ENCODE results near the gene SEMA3D. TPM values are rescaled to one million over a fixed set of nuclear protein-coding genes. Genes with fewer than 3 reads are reported as not detected.

Gene SEMA3D
- total RNA-seq, 2 donors from 2014 or later: 10.7 to 16.5 TPM

GRCh38 chr7:85226361-85227085 lies 39.7 kb upstream of the SEMA3D start:
- TF ChIP-seq POLR2A (IDR thresholded peaks at IDR 0.05) (no peak), CTCF (IDR thresholded peaks at IDR 0.05) (no peak), POLR2AphosphoS5 (IDR thresholded peaks at IDR 0.05) (no peak)
- Histone ChIP-seq H3K27ac (no peak overlapping the region), H3K4me1 (replicated peaks) (no peaks in the 10 kb centered on the region), H3K4me3 (no peak overlapping the region), H3K27me3 (replicated peaks; ENCODE audit: insufficient read depth) (no peaks in the 10 kb centered on the region), H3K9me3 (no peaks in the 10 kb centered on the region), H3K36me3 (no peaks in the 10 kb centered on the region)
- no peak for DNase-seq (ENCODE audit: low spot score)
- WGBS: 38% methylated on average over 3 of the region's 3 CpGs
- intact Hi-C loops (cut with DNase I): no loop called here

GRCh38 chr7:85224171-85224570 lies 37.3 kb upstream of the SEMA3D start:
- intact Hi-C loops (cut with DNase I): no loop called here

GRCh38 chr7:85222522-85222921 lies 35.7 kb upstream of the SEMA3D start:
- H3K4me3 ChIP-seq: no peak overlapping the region

More at GRCh38 chr7:85224171-85224570, 37.3 kb upstream of the SEMA3D start:
- TF ChIP-seq CTCF (IDR thresholded peaks at IDR 0.05) (no peak), POLR2AphosphoS5 (IDR thresholded peaks at IDR 0.05) (no peak), POLR2A (IDR thresholded peaks at IDR 0.05) (no peak)
- Histone ChIP-seq H3K27ac (no peak overlapping the region), H3K27me3 (replicated peaks; ENCODE audit: insufficient read depth) (no peaks in the 10 kb centered on the region), H3K9me3 (no peaks in the 10 kb centered on the region), H3K4me3 (no peak overlapping the region), H3K4me1 (replicated peaks) (no peaks in the 10 kb centered on the region), H3K36me3 (no peaks in the 10 kb centered on the region)
- DNase-seq (ENCODE audit: low spot score): no peak
- WGBS: 62% methylated on average over 3 of the region's 3 CpGs

GRCh38 chr7:85221796-85222195 lies 34.9 kb upstream of the SEMA3D start:
- H3K9me3 ChIP-seq: no peaks in the 10 kb centered on the region
- no peaks in the 10 kb centered on the region for H3K36me3 ChIP-seq
- H3K27ac ChIP-seq: no peak overlapping the region
- H3K27me3 ChIP-seq (replicated peaks; ENCODE audit: insufficient read depth): no peaks in the 10 kb centered on the region
- no peaks in the 10 kb centered on the region for H3K4me1 ChIP-seq (replicated peaks)
- no peak for TF ChIP-seq POLR2A (IDR thresholded peaks at IDR 0.05)
- TF ChIP-seq POLR2AphosphoS5 (IDR thresholded peaks at IDR 0.05): no peak
- no peak for TF ChIP-seq CTCF (IDR thresholded peaks at IDR 0.05)
- intact Hi-C loops (cut with DNase I): no loop called here
- DNase-seq (ENCODE audit: low spot score): no peak
- H3K4me3 ChIP-seq: no peak overlapping the region

More at GRCh38 chr7:85222522-85222921, 35.7 kb upstream of the SEMA3D start:
- Histone ChIP-seq H3K27me3 (replicated peaks; ENCODE audit: insufficient read depth) (no peaks in the 10 kb centered on the region), H3K4me1 (replicated peaks) (no peaks in the 10 kb centered on the region), H3K36me3 (no peaks in the 10 kb centered on the region), H3K9me3 (no peaks in the 10 kb centered on the region), H3K27ac (no peak overlapping the region)
- 95% methylated on average over 4 of the region's 4 CpGs for WGBS
- DNase-seq (ENCODE audit: low spot score): no peak
- TF ChIP-seq CTCF (IDR thresholded peaks at IDR 0.05) (no peak), POLR2AphosphoS5 (IDR thresholded peaks at IDR 0.05) (no peak), POLR2A (IDR thresholded peaks at IDR 0.05) (no peak)
- intact Hi-C loops (cut with DNase I): no loop called here

GRCh38 chr7:85220651-85221050 lies 33.8 kb upstream of the SEMA3D start:
- intact Hi-C loops (cut with DNase I): no loop called here
- DNase-seq (ENCODE audit: low spot score): no peak
- no peak overlapping the region for H3K4me3 ChIP-seq
- no peak overlapping the region for H3K27ac ChIP-seq
- no peaks in the 10 kb centered on the region for H3K4me1 ChIP-seq (replicated peaks)
- H3K9me3 ChIP-seq: no peaks in the 10 kb centered on the region
- no peak for TF ChIP-seq POLR2AphosphoS5 (IDR thresholded peaks at IDR 0.05)
- no peak for TF ChIP-seq CTCF (IDR thresholded peaks at IDR 0.05)
- TF ChIP-seq POLR2A (IDR thresholded peaks at IDR 0.05): no peak
- H3K36me3 ChIP-seq: no peaks in the 10 kb centered on the region
- H3K27me3 ChIP-seq (replicated peaks; ENCODE audit: insufficient read depth): no peaks in the 10 kb centered on the region

Measured in prostate gland (tissue), 2 donors.